Measurements from ENCODE around the gene YY1.
"Not testable (repeated sequence)": the region's sequence is repeated elsewhere in the genome, so short reads cannot be mapped to it uniquely, and the experiment has no call there.

The YY1 gene

GRCh38 chr14:100297320-100298300, 58.7 kb downstream of the YY1 start:
- TF ChIP-seq POLR2A (IDR thresholded peaks at IDR 0.05; ENCODE audit: low read length), result no peak
- TF ChIP-seq GATA1 (IDR thresholded peaks at IDR 0.05; ENCODE audit: low read depth, low read length), result no peak
- DNase-seq, result no peak

DNA sequence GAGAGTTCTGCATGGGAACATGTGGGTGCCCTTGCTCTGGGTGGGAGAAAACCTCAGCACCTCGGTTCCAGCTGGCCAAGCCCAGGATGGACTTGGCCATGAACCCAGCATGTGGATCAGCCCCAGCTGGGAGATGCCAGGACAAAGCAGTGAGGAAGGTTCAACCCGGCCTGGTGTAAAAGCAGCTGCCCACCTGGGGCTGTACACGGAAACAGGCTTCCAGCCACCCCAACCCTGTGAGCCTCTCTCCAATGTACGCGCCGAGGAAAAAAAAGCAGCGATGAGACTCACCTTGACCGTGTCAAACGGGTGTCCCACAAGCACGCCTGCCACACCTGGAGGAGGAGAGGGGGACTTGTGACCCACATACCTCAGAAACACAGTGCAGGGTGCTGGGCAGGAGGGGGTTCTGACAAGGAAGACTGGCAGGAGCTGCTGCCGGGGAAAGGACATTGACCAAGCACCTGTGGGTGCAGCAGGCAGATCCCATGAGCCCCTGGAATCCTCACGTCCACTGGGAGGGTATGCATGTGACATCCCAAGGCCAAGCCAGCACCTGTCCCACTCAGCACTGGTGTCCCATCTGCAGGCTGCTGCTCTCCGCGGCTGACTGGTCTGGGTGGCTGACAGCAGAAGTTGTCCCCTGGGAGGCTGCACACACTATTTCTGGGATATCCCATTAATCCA, 59.8 kb downstream of the YY1 start:
- no peak for DNase-seq
- TF ChIP-seq POLR2A (IDR thresholded peaks at IDR 0.05; ENCODE audit: low read length) (no peak), GATA1 (IDR thresholded peaks at IDR 0.05; ENCODE audit: low read depth, low read length) (no peak)

DNA sequence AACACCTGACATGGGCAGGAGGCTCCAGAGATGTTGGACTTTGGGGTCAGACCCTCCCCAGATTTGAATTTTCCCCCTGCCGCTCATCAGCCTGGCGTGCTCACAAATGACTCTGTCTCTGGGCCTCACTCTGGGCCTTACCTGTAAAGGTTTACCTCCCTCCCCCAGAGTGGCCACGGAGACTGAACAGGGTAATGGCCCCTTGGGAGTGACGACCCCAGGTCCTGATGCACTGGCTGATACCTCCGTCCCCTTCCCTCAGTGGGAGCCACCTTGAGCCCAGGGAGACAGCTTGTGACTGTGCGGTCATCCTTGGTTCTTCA, 60.3 kb downstream of the YY1 start:
- DNase-seq, result no peak
- no peak for TF ChIP-seq POLR2A (IDR thresholded peaks at IDR 0.05; ENCODE audit: low read length)
- TF ChIP-seq GATA1 (IDR thresholded peaks at IDR 0.05; ENCODE audit: low read depth, low read length), result no peak

DNA sequence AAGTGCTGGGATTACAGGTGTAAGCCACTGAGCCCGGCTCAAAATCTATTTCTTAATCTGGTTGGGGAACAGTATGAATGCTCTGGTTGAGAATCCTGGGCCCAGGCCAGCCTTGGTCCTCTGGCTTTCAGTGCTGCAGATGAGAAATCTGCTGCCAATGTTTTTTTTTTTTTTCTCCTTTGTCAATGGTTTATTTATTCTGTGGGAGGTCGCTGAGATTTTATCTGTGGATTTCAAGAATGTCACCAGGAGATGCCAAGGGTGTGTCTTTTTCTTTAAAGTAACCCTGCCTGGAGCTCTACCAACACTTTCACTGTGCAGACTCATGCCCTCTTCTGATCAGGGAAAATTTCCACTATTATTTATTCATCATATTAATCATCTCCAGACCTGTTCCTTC, 63.7 kb downstream of the YY1 start:
- DNase-seq, result no peak
- TF ChIP-seq GATA1 (IDR thresholded peaks at IDR 0.05; ENCODE audit: low read depth, low read length) (no peak), POLR2A (IDR thresholded peaks at IDR 0.05; ENCODE audit: low read length) (no peak)

GRCh38 chr14:100303179-100303578, 64.2 kb downstream of the YY1 start:
- TF ChIP-seq POLR2A (IDR thresholded peaks at IDR 0.05; ENCODE audit: low read length) (no peak), GATA1 (IDR thresholded peaks at IDR 0.05; ENCODE audit: low read depth, low read length) (no peak)
- DNase-seq, result peak; percentile 28 to 53

DNA sequence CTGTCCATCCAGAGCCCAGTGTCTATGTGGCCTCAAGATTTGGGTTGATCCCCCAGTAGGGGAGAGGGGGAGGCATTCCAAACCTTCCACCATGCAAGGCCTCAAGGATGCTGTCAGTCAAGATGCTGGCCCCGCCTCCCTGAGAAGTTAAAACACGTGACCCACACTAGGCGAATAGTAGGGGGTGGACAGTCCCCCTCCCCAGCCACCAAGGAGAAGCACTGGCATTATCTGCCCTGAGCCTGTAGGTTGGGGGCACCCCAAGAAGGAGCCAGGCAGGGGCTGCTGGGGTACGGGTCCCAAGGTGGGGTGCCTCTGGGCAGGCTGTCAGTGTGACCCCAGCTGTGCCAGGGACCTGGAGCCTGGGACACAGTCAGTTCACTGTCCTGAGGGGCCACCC, 65.0 kb downstream of the YY1 start:
- TF ChIP-seq GATA1 (IDR thresholded peaks at IDR 0.05; ENCODE audit: low read depth, low read length) (no peak), POLR2A (IDR thresholded peaks at IDR 0.05; ENCODE audit: low read length) (no peak)
- DNase-seq, result no peak

- TF ChIP-seq GATA1 (IDR thresholded peaks at IDR 0.05; ENCODE audit: low read depth, low read length), result no peak
- TF ChIP-seq POLR2A (IDR thresholded peaks at IDR 0.05; ENCODE audit: low read length), result no peak
- peak; percentile 49 to 54 for DNase-seq
Measured at GRCh38 chr14:100304825-100305323, 65.9 kb downstream of the YY1 start.

- no peak for TF ChIP-seq GATA1 (IDR thresholded peaks at IDR 0.05; ENCODE audit: low read depth, low read length)
- no peak for TF ChIP-seq POLR2A (IDR thresholded peaks at IDR 0.05; ENCODE audit: low read length)
- peak in 1 of 2 experiments; percentile 42 for DNase-seq
Measured at GRCh38 chr14:100305324-100306100, 66.6 kb downstream of the YY1 start.

GRCh38 chr14:100306101-100306997, 67.4 kb downstream of the YY1 start, which contains the start of gene SLC25A29:
Gene SLC25A29, minus strand, starts transcription at chr14:100306444. Its CDS starts 212 bp downstream, at chr14:100306232.
- TF ChIP-seq GATA1 (IDR thresholded peaks at IDR 0.05; ENCODE audit: low read depth, low read length), result no peak
- TF ChIP-seq POLR2A (IDR thresholded peaks at IDR 0.05; ENCODE audit: low read length), result no peak
- peak; percentile 87 to 88 for DNase-seq

DNA sequence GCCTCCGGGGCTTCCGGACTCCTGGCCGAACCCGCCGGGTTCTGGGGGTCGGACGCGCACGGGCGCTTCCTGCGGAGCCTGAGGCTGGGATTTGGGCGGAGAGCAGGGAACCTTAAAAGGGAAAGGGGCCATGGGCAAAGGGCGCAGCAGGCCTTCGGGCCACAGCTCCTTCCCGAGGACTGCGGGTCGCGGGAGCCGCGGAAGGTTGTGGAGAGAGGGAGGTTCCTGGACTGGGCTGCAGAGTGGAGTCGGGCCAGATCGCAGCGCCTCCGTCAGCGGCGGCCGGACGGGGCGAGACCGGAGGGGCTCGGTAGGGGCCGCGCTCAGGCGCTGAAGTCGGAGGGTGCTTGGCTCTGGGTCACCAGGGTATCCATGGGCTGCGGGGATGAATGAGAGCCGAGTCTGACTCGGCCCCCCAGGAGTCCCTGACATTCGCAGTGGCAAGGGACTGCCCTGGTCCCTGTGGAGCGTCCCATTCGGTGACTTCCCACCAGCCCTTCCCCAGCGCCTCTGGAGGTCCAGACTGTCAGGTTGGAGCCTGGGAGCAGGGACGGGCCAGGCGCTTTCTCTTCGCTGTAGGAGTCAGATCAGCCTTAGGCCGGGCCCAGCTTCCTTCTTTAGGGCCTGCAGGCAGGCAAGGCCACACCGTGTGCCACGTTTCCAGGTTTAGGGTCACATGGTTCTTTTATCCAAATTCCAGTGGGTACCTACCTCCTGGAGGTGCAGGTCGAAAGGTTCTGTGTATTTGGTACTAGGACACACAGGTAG, 68.2 kb downstream of the YY1 start:
- peak in 1 of 2 experiments; percentile 45 for DNase-seq
- no peak for TF ChIP-seq GATA1 (IDR thresholded peaks at IDR 0.05; ENCODE audit: low read depth, low read length)

- DNase-seq, result no peak
- TF ChIP-seq GATA1 (IDR thresholded peaks at IDR 0.05; ENCODE audit: low read depth, low read length), result no peak
- TF ChIP-seq POLR2A (IDR thresholded peaks at IDR 0.05; ENCODE audit: low read length), result no peak
Measured at GRCh38 chr14:100307766-100308426, 69.0 kb downstream of the YY1 start.

DNA sequence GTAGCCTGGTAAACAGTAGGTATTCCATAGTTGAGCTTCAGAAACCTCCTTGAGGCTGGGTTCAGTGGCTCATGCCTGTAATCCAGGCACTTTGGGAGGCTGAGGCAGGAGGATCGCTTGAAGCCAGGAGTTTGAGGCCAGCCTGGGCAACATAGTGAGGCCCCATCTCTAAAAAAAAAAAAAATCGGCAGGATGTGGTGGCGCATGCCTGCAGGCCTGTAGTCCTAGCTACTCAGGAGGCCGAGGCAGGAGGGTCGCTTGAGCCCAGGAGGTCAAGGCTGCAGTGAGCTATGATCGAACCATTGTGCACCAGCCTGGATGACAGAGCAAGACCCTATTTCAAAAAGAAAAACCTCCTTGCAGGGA, 69.5 kb downstream of the YY1 start:
- DNase-seq, result not testable (repeated sequence)
